Measurements from ENCODE around the gene KPNA5. TPM values are rescaled to one million over a fixed set of nuclear protein-coding genes. Genes with fewer than 3 reads are reported as not detected.
"Not testable (repeated sequence)": the region's sequence is repeated elsewhere in the genome, so short reads cannot be mapped to it uniquely, and the experiment has no call there.

The KPNA5 gene
- total RNA-seq, 1 donor from 2014 or later, result 6.9 TPM

GRCh38 chr6:116697480-116697879 lies 16.5 kb downstream of the KPNA5 start:
- no peak for DNase-seq (ENCODE audit: low read depth in 2 of 2)

GRCh38 chr6:116703888-116704287 lies 22.9 kb downstream of the KPNA5 start:
- DNase-seq (ENCODE audit: low read depth in 2 of 2), result not testable (repeated sequence)

GRCh38 chr6:116705917-116706316 lies 24.9 kb downstream of the KPNA5 start:
- DNase-seq (ENCODE audit: low read depth in 2 of 2), result no peak

GRCh38 chr6:116714296-116714695 lies 33.3 kb downstream of the KPNA5 start:
- no peak for DNase-seq (ENCODE audit: low read depth in 2 of 2)

- DNase-seq (ENCODE audit: low read depth in 2 of 2), result no peak
Measured at GRCh38 chr6:116714761-116715160, 33.8 kb downstream of the KPNA5 start.

- DNase-seq (ENCODE audit: low read depth in 2 of 2), result no peak
Measured at GRCh38 chr6:116726947-116727346, 45.9 kb downstream of the KPNA5 start.

GRCh38 chr6:116730513-116730912 lies 49.5 kb downstream of the KPNA5 start:
- no peak for DNase-seq (ENCODE audit: low read depth in 2 of 2)

GRCh38 chr6:116737004-116737403 lies 56.0 kb downstream of the KPNA5 start:
- DNase-seq (ENCODE audit: low read depth in 2 of 2), result no peak

GRCh38 chr6:116740486-116740885 lies 59.5 kb downstream of the KPNA5 start:
- DNase-seq (ENCODE audit: low read depth in 2 of 2), result not testable (repeated sequence)

GRCh38 chr6:116741571-116741970 lies 60.6 kb downstream of the KPNA5 start:
- peak; percentile 46 to 73 for DNase-seq (ENCODE audit: low read depth in 2 of 2)

GRCh38 chr6:116745176-116745575 lies 64.2 kb downstream of the KPNA5 start:
- DNase-seq (ENCODE audit: low read depth in 2 of 2), result no peak

GRCh38 chr6:116761779-116762178 lies 80.8 kb downstream of the KPNA5 start:
- no peak for DNase-seq (ENCODE audit: low read depth in 2 of 2)

GRCh38 chr6:116762235-116762634 lies 81.2 kb downstream of the KPNA5 start:
- no peak for DNase-seq (ENCODE audit: low read depth in 2 of 2)

- DNase-seq (ENCODE audit: low read depth in 2 of 2), result no peak
Measured at GRCh38 chr6:116763048-116763447, 82.0 kb downstream of the KPNA5 start.

GRCh38 chr6:116763906-116764628 lies 83.1 kb downstream of the KPNA5 start:
- peak in 1 of 2 donors; percentile 4 for DNase-seq (ENCODE audit: low read depth in 2 of 2)

- DNase-seq (ENCODE audit: low read depth in 2 of 2), result no peak
Measured at GRCh38 chr6:116764629-116764960, 83.6 kb downstream of the KPNA5 start.

GRCh38 chr6:116764961-116765841 lies 84.2 kb downstream of the KPNA5 start, which contains the start of gene FAM162B:
Gene FAM162B (minus strand): TSS chr6:116765719. CDS start chr6:116765576, 143 bp downstream.
- DNase-seq (ENCODE audit: low read depth in 2 of 2), result peak in 1 of 2 donors; percentile 41

GRCh38 chr6:116766506-116767176 lies 85.6 kb downstream of the KPNA5 start:
- DNase-seq (ENCODE audit: low read depth in 2 of 2), result no peak

- no peak for DNase-seq (ENCODE audit: low read depth in 2 of 2)
Measured at GRCh38 chr6:116767715-116768114, 86.7 kb downstream of the KPNA5 start.

- DNase-seq (ENCODE audit: low read depth in 2 of 2), result no peak
Measured at GRCh38 chr6:116772450-116772849, 91.4 kb downstream of the KPNA5 start.

GRCh38 chr6:116773886-116774285 lies 92.9 kb downstream of the KPNA5 start:
- DNase-seq (ENCODE audit: low read depth in 2 of 2), result peak in 1 of 2 donors; percentile 12

GRCh38 chr6:116779573-116780164 lies 98.7 kb downstream of the KPNA5 start:
- peak in 1 of 2 donors; percentile 48 for DNase-seq (ENCODE audit: low read depth in 2 of 2)

Data from dermis microvascular lymphatic vessel endothelial cell (primary cell).